Activated T-cell treated with anti-CD3 and anti-CD28 coated beads, Interleukin-2, amount 50 U/mL, for 48 hours (primary cell): ENCODE results near the gene TM9SF3.

Source experiments
- DNase-seq, 2 experiments: peaks; one replicate each; pipeline ENCODE4 v3.0.0-alpha.2; 2020

Gene TM9SF3

GRCh38 chr10:96586419-96587263, at the start of gene TM9SF3:
TM9SF3 (minus strand) TSS chr10:96587012; CDS start chr10:96586835, 177 bp downstream.
- peak; percentile 91 to 94 for DNase-seq

DNA sequence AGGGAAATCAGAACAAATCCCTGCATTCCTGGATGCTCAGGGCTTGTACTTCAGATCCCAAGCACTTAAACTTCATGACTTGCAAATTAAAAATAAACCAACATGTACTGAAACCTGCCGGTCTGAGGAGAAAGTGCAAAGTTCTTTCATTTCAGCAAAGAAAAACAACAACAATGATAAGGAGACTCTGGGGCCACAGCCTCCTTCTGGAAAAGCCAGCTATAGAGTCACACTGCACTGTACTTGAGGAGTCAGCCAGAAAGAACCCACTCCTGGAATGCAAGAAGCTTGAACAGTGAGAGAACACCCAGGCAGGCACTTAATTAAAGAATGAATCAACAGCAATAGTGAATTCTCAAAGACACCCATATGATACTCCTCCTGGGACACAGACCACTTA, 49.7 kb upstream of the TM9SF3 start:
- no peak for DNase-seq

DNA sequence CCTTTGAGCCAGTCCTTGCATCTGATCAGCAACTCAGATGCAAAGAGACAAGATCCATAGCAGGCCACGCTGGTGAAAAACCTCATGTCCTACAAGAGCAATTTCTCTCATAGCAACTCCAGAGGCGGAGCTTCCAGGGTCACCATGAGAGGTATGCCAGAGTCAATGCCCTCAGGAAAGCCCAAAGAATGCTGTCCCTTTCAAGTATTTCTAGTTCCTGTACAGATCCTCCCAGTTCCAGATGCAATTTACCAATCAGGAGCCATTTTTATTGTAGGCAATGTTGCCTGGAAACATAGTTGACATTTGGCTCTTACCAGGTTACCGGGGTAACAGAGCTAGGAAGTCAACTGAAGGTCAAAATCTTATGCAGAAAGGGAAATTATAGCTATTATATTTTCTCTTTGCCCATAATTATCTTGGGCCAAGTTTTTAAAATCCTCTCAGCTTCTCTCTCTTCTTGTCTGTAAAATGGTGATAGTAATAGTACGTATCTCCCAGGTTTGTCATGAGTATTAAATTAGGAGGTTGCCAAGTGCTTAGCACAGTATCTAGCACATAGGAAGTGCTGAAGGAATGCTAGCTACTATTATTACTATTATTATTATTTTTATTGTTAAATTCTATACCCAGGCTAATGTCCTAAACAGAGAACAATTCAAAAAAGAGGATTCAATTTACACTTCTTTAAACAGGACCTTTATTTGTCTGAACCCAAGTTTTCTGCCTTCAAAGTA, 46.3 kb upstream of the TM9SF3 start:
- DNase-seq, result no peak

DNA sequence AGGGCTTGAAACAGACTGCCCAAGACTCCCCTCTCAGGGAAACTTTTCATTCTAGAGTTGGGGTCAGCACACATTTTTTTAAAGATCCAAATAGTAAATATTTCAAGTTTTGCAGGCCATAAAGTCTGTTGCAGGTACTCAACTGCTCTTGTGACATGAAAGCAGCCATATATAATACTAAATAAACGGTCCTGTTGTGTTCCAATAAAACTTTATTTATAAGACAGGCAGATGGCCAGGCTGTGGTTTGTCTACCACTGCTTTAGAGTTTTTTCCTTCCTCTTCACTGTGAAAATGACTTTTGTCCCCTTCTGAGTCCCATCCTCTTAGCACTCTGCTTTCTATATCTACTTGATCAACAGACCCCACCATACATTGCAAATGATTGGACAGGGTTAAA, 40.5 kb upstream of the TM9SF3 start:
- no peak for DNase-seq

- no peak for DNase-seq
These were observed 40.0 kb upstream of the TM9SF3 start for GRCh38 chr10:96626795-96627194.

DNA sequence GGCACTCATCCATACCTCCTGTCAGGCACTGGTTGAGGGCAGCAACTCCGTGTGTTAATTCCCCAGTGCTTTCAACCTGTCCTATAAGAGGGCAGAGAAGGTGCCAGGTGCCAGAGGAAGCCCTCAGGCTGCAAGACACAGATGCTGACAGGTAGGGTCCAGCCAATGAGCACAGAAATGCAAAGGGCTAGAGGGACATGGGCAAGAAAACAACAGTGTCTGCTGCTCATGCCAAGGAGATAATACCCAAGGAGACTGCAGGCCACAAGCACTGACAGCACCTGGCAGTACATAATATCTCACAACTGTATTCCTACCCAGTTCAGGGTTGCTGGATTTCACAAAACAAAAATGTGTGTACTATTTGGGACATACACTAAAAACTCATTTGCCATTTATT, 38.4 kb upstream of the TM9SF3 start:
- DNase-seq, result no peak

- no peak for DNase-seq
These were observed 35.4 kb upstream of the TM9SF3 start for GRCh38 chr10:96622013-96622787.

DNA sequence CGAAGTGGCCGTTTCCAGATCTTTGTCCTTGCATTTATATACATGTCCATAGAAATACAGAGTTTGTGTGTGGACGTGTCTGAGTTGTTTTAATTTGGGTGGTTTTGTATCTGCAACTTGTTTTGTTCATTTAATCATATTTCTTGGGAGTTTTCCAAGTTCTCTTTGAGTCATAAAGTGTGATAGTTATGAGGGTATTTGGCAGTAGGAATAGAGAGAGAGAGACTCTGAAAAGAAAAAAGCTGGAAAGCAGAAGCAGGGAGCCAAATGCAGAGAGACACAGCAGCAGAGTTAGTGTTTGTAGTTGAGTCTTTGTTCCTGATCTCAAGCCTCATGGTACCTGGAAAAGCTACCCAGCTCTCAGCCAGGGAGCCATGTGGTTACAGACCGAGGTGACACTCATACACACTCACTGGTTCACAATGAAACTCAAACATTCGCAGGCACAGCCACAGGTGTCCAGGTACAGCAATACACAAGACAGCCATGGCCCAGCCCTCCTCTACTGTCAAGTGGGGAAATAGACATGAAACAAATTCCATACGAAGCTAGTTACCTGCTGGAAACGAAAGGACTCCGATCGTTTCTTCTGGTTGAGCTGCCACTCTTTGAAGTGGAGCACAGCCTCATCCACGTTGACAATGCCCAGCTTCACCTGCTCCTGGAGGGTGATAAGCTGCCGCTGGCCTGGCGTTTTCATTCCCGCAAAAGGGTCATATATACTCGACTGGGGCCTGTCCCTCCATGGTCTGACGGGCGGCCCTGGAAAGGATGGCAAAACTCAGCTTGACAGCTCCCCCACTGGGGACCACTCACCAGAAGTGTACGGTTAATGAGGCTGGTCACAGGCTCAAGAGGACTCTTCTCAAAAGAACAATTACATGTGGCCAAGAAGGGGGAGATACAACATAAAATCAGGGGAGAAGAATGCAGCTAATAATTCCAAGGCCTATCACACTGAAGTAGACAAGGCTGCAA, 33.3 kb upstream of the TM9SF3 start:
- DNase-seq, result no peak

- no peak for DNase-seq
These were observed 32.3 kb upstream of the TM9SF3 start for GRCh38 chr10:96619120-96619519.

- no peak for DNase-seq
These were observed 31.8 kb upstream of the TM9SF3 start for GRCh38 chr10:96618653-96619052.

- DNase-seq, result no peak
These were observed 30.1 kb upstream of the TM9SF3 start for GRCh38 chr10:96616961-96617360.

DNA sequence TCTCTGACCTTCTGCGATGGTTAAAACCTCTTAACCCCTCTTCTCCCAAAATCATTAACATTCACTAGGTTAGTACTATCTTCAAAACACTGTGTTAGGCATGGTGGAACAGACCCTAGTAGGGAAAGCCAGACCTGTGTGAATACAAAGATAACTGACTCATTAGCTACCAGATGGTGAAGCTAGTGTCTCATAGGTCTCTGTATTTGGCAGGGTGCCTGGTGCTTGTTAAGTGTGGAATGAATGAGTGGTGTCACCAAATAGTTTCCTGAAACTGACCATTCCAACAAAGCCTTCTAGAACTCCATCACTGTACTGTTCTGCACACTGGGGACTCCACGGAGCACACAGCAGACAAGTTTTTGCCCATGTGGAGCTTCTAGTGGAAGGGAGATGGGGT, 27.7 kb upstream of the TM9SF3 start:
- DNase-seq, result peak in 1 of 2 experiments; percentile 20

DNA sequence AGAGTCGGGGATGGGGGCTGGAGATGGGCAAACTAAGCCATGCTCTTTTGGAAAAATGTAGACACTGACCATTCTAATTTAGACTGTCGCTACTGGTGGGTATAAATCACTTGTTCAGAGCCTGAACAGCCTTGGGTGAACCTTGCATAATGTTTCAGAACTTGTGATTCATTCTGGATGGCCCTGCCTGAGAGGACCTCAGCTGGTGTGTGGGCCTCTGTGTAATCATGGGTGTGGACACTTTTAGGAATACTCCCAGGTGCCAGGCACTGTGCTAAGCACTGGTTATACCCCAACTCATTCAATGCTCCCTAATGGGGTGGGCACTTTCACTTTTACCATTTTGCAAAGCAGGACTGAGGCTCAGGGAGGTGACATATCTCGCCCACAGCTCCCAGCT, 26.8 kb upstream of the TM9SF3 start:
- DNase-seq, result no peak

DNA sequence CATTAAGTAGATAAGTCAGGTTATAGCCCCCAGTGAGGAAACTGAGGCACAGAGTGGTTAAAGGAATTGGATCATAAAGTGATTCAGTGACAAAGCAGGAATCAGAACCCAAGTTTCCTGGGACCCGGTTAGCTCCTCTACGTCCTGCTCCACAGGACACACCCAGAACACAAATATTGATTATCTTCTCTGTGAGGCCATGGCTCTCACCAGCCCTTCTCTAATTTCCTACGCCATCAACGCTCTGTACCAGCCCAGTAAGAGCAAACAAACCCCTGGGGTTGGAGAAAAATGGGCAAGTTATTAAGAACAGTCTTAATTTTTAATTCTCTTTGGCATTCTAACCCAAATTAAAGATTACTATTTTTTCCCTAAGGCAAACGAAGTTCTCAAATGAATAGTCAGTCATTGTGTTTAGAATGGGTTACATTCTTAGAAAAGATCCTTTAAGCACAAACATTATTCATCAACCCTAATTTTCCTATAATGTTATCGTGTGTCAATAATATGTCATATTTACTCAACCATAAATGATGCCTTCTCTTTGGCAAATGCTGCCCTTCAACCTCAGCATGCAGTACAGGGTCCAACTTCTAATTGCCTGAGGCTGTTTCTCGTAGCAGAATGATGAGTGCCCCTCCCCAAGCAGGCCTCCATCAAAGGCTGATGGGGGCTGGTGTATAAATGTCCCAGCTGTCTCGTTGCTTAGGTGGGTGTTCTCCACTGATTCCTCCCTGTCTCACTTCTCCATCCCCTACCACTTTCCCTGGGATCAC, 25.4 kb upstream of the TM9SF3 start:
- DNase-seq, result no peak

GRCh38 chr10:96610817-96611216, 24.0 kb upstream of the TM9SF3 start:
- DNase-seq, result no peak

GRCh38 chr10:96609510-96609909, 22.7 kb upstream of the TM9SF3 start:
- no peak for DNase-seq

DNA sequence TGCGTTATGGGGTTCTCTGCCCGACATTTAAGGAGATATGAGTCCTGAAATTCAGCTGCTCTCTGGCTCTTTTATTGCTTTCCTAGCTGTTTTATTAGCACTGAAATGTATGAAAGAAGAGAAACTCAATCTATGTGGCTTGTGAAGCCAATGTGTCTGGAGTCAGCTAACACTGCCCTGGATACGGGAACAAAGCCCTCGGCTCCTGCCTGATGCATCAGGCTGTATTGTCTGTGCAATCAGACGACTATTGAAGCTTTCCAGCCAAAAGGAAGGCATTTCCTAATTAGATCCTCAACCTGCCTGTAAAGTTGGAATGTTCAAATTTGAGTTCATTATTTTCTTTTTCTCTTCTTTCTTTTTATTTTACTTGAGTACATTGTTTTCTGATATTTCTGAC, 22.0 kb upstream of the TM9SF3 start:
- DNase-seq, result no peak

- DNase-seq, result no peak
These were observed 21.4 kb upstream of the TM9SF3 start for GRCh38 chr10:96608262-96608661.

GRCh38 chr10:96606946-96607345, 20.1 kb upstream of the TM9SF3 start:
- DNase-seq, result no peak

- DNase-seq, result no peak
These were observed 19.4 kb upstream of the TM9SF3 start for GRCh38 chr10:96606216-96606615.

DNA sequence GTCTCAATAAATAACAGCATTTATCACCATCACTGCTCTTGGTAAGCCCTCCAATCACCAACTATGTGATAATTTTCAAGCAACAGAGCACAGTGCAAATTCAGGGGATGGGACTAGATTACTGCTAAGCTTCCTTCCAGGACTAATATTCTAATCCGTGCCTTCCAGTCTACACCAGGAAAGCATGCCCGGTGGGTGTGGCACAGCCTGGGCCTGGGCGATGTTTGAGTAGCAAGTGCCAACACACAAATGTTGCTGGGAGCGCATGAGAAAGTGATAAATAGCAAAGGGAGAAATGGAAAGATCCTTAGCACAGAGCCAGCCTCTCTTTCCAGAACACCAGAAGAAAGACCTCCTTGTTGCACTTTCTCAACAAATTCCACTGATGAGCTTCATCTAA, 13.5 kb upstream of the TM9SF3 start:
- DNase-seq, result no peak
